ENCODE data around the gene PLAAT2.
"Not testable (repeated sequence)": the region's sequence is repeated elsewhere in the genome, so short reads cannot be mapped to it uniquely, and the experiment has no call there.

PLAAT2 gene

GRCh38 chr11:63608353-63609345, 45.5 kb upstream of the PLAAT2 start:
- H3K9ac ChIP-seq (ENCODE audit: insufficient read length, low read depth) = no peak overlapping the region
- H3K4me1 ChIP-seq (ENCODE audit: insufficient read depth, insufficient read length) = peaks cover 11% of the 10 kb centered on the region
- H3K36me3 ChIP-seq (ENCODE audit: insufficient read depth, insufficient read length, low read length) = no peaks in the 10 kb centered on the region
- no peaks in the 10 kb centered on the region for H3K9me3 ChIP-seq (ENCODE audit: insufficient read depth, low read length)
- TF ChIP-seq SUZ12 (IDR thresholded peaks at IDR 0.05; ENCODE audit: extremely low read depth, insufficient read depth, insufficient read length) (no peak), ZNF274 (IDR thresholded peaks at IDR 0.05; ENCODE audit: low read depth, low read length) (no peak), YY1 (IDR thresholded peaks at IDR 0.05; ENCODE audit: insufficient read depth, insufficient read length) (no peak)
- H3K4me3 ChIP-seq (ENCODE audit: insufficient read length, low read depth) = no peak overlapping the region
- no peak for DNase-seq (ENCODE audit: low read depth, low spot score)
- peaks cover 42% of the 10 kb centered on the region for H3K27me3 ChIP-seq (ENCODE audit: insufficient read depth, insufficient read length)

DNA sequence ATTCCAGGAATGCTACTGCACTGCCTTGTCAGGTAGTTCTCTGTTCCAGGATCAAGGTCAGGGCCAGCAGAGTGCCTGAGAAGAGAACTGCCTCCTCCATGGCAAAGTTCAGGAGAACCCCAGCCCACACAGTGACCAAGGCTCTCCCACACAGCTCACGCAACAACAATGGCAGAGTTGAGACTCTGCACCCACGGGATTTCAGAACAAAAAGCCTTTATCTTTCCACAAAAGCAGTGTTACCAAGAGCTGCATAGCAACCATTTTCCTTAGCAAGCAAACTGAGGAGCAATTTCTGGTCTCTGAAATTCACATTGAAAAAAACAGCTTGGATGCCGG, 40.0 kb upstream of the PLAAT2 start:
- no peak for TF ChIP-seq ZNF274 (IDR thresholded peaks at IDR 0.05; ENCODE audit: low read depth, low read length)
- no peak for TF ChIP-seq SUZ12 (IDR thresholded peaks at IDR 0.05; ENCODE audit: extremely low read depth, insufficient read depth, insufficient read length)
- no peak for TF ChIP-seq YY1 (IDR thresholded peaks at IDR 0.05; ENCODE audit: insufficient read depth, insufficient read length)
- Histone ChIP-seq H3K36me3 (ENCODE audit: insufficient read depth, insufficient read length, low read length) (no peaks in the 10 kb centered on the region), H3K9me3 (ENCODE audit: insufficient read depth, low read length) (no peaks in the 10 kb centered on the region), H3K9ac (ENCODE audit: insufficient read length, low read depth) (no peak overlapping the region), H3K4me1 (ENCODE audit: insufficient read depth, insufficient read length) (peaks cover 3% of the 10 kb centered on the region), H3K4me3 (ENCODE audit: insufficient read length, low read depth) (no peak overlapping the region), H3K27me3 (ENCODE audit: insufficient read depth, insufficient read length) (no peaks in the 10 kb centered on the region)
- no peak for DNase-seq (ENCODE audit: low read depth, low spot score)

GRCh38 chr11:63602290-63603179, 39.4 kb upstream of the PLAAT2 start:
- not testable (repeated sequence) for H3K4me3 ChIP-seq (ENCODE audit: insufficient read length, low read depth); DNase-seq (ENCODE audit: low read depth, low spot score); H3K9ac ChIP-seq (ENCODE audit: insufficient read length, low read depth); H3K9me3 ChIP-seq (ENCODE audit: insufficient read depth, low read length); H3K36me3 ChIP-seq (ENCODE audit: insufficient read depth, insufficient read length, low read length); H3K27me3 ChIP-seq (ENCODE audit: insufficient read depth, insufficient read length); H3K4me1 ChIP-seq (ENCODE audit: insufficient read depth, insufficient read length)

DNA sequence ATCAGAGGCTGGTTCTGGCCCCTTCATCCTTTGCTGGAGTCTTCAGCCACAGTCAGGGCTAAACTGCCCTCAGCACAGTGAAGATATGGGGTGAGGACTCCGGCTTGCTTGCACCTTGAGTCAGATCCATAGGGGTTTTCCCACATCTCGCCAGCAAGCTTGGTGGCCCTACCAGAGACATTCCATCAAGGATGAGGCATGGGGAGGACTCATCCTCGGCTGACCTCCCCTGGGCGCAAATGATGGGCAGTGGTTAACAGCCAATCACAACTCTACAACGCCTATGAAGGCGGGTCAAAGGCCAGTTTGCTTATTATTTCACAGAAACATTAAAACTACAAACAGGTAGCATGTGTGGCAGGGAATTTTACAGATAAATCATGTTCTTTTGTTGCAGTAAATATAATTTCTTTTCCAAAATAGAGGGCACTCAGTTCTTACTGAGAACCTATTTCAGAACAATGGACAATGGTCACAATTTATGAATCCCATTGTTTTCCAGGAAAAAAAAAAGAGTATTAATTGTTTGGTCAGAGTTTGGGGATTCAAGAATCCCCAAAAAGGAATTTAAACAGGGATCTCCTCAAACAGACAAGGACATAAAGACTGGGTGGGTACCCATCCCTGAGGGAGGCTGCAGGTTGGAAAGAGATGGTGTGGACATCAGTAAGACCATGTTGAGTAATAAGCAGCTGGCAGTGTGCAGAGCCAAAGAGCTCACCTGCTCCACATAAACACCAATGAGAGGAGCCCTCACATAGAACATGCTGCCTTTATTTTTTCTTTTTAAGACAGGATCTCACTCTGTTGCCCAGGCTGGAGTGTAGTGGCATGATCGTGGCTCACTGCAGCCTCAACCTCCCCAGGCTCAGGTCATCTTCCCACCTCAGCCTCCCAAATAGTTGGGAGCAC, 36.3 kb upstream of the PLAAT2 start:
- TF ChIP-seq SUZ12 (IDR thresholded peaks at IDR 0.05; ENCODE audit: extremely low read depth, insufficient read depth, insufficient read length) = no peak
- no peak for TF ChIP-seq YY1 (IDR thresholded peaks at IDR 0.05; ENCODE audit: insufficient read depth, insufficient read length)
- no peak for TF ChIP-seq ZNF274 (IDR thresholded peaks at IDR 0.05; ENCODE audit: low read depth, low read length)
- no peak overlapping the region for H3K9ac ChIP-seq (ENCODE audit: insufficient read length, low read depth)
- no peaks in the 10 kb centered on the region for H3K4me1 ChIP-seq (ENCODE audit: insufficient read depth, insufficient read length)
- H3K4me3 ChIP-seq (ENCODE audit: insufficient read length, low read depth) = no peak overlapping the region
- H3K36me3 ChIP-seq (ENCODE audit: insufficient read depth, insufficient read length, low read length) = no peaks in the 10 kb centered on the region
- DNase-seq (ENCODE audit: low read depth, low spot score) = no peak
- H3K9me3 ChIP-seq (ENCODE audit: insufficient read depth, low read length) = no peaks in the 10 kb centered on the region
- H3K27me3 ChIP-seq (ENCODE audit: insufficient read depth, insufficient read length) = no peaks in the 10 kb centered on the region

DNA sequence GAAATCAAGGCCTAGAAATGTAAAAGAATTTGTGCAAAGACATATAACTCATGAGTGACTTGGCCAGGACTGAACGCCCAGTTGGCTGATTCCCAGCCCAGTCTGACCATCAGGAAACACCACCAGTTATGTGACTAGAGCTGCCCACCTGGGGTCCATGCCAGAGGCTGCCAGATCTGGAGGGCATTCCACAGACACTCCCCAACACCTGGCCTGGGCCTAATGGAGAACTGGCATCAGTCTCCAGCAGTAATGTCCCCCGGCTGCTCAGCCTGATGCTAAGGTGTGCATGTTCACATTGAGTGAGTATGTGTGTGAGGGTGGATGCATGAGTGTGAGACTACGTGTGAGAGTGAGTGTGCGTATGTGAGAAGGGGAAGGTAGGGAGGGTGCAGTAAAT, 35.4 kb upstream of the PLAAT2 start:
- Histone ChIP-seq H3K4me1 (ENCODE audit: insufficient read depth, insufficient read length) (no peaks in the 10 kb centered on the region), H3K27me3 (ENCODE audit: insufficient read depth, insufficient read length) (no peaks in the 10 kb centered on the region), H3K9me3 (ENCODE audit: insufficient read depth, low read length) (no peaks in the 10 kb centered on the region), H3K4me3 (ENCODE audit: insufficient read length, low read depth) (no peak overlapping the region), H3K36me3 (ENCODE audit: insufficient read depth, insufficient read length, low read length) (no peaks in the 10 kb centered on the region), H3K9ac (ENCODE audit: insufficient read length, low read depth) (no peak overlapping the region)
- DNase-seq (ENCODE audit: low read depth, low spot score) = no peak
- no peak for TF ChIP-seq ZNF274 (IDR thresholded peaks at IDR 0.05; ENCODE audit: low read depth, low read length)
- TF ChIP-seq YY1 (IDR thresholded peaks at IDR 0.05; ENCODE audit: insufficient read depth, insufficient read length) = no peak
- no peak for TF ChIP-seq SUZ12 (IDR thresholded peaks at IDR 0.05; ENCODE audit: extremely low read depth, insufficient read depth, insufficient read length)

DNA sequence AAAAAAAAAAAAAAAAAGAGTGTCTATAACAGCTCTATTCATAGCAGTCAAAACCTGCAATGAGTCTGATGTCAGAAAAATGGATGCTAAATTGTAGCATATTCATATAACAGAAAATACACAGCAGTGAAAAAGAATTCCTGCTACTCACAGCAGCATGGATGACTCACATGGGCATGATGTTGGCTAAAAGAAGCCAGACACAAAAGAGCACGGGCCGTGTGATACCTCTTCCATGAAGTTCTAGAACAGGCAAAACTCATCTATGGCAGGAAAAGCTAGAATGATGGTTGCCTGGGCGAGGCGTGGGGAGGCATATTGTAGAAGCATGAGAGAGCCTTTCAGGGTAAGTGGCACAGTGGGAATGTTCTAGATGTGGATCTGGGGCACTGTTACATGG, 32.1 kb upstream of the PLAAT2 start:
- Histone ChIP-seq H3K9ac (ENCODE audit: insufficient read length, low read depth) (no peak overlapping the region), H3K9me3 (ENCODE audit: insufficient read depth, low read length) (no peaks in the 10 kb centered on the region), H3K27me3 (ENCODE audit: insufficient read depth, insufficient read length) (no peaks in the 10 kb centered on the region), H3K36me3 (ENCODE audit: insufficient read depth, insufficient read length, low read length) (no peaks in the 10 kb centered on the region), H3K4me3 (ENCODE audit: insufficient read length, low read depth) (no peak overlapping the region), H3K4me1 (ENCODE audit: insufficient read depth, insufficient read length) (no peaks in the 10 kb centered on the region)
- no peak for DNase-seq (ENCODE audit: low read depth, low spot score)
- TF ChIP-seq SUZ12 (IDR thresholded peaks at IDR 0.05; ENCODE audit: extremely low read depth, insufficient read depth, insufficient read length) (no peak), YY1 (IDR thresholded peaks at IDR 0.05; ENCODE audit: insufficient read depth, insufficient read length) (no peak), ZNF274 (IDR thresholded peaks at IDR 0.05; ENCODE audit: low read depth, low read length) (no peak)

Data from NT2/D1 (cell line).